HEK293 (cell line): ENCODE measurements around the gene MPHOSPH9.

Source experiments
- CTCF ChIA-PET: fragments of 350-600 bp; formaldehyde crosslinking; extraction: SDS; loops from one replicate; lab custom pipeline; 2021; ENCODE audit warnings: antibody characterized with exemption; lab: Yijun Ruan, JAX
- POLR2A ChIA-PET: fragments of 300-600 bp; formaldehyde crosslinking; extraction: SDS; loops from one replicate; lab custom pipeline; 2020; ENCODE audit warnings: antibody characterized with exemption, inconsistent platforms; lab: Yijun Ruan, JAX
- H3K27ac ChIP-seq: fragments of 200-500 bp; sonication (Bioruptor generic); 2 replicates; pipeline ENCODE4 v1.5.1; 2014; ENCODE audit warnings: low read depth, low read length, control low read depth, inconsistent platforms; ENCODE audit errors: extremely low read depth
- H3K36me3 ChIP-seq, 2 experiments: fragments of 200-500 bp in 1 of 2; sonication (Bioruptor generic) in 1 of 2; 1 replicate in 1 of 2; 2 replicates in 1 of 2; pipeline ENCODE4 v1.5.1; 2014 to 2017; ENCODE audit warnings: inconsistent platforms in 2 of 2, low read length in 2 of 2; ENCODE audit not compliant: control insufficient read depth in 2 of 2, insufficient read depth in 1 of 2
- H3K4me1 ChIP-seq: fragments of 200-500 bp; sonication (Bioruptor generic); 2 replicates; pipeline ENCODE4 v1.5.1; 2014; ENCODE audit warnings: mild to moderate bottlenecking, low read length, inconsistent platforms; ENCODE audit not compliant: control insufficient read depth, insufficient read depth
- H3K4me3 ChIP-seq: 2 replicates; pipeline ENCODE4 v1.5.1; 2011; ENCODE audit warnings: low read depth, mild to moderate bottlenecking, control low read depth, low read length, moderate library complexity
- H3K9me3 ChIP-seq: fragments of 200-500 bp; sonication (Bioruptor generic); 2 replicates; pipeline ENCODE4 v1.5.1; 2014; ENCODE audit warnings: low read depth, low read length, inconsistent platforms; ENCODE audit not compliant: control insufficient read depth, insufficient read depth
- KLF7 ChIP-seq: fragments of 450-650 bp; formaldehyde crosslinking; IDR thresholded peaks from 2 replicates; pipeline ENCODE4 v1.5.1; 2016; ENCODE audit warnings: missing biosample characterization, missing genetic modification characterization, borderline replicate concordance
- PRDM1 ChIP-seq: fragments of 450-650 bp; formaldehyde crosslinking; IDR thresholded peaks from 2 replicates; pipeline ENCODE4; 2016; ENCODE audit warnings: missing biosample characterization, missing genetic modification characterization
- ZEB2 ChIP-seq: fragments of 450-650 bp; formaldehyde crosslinking; IDR thresholded peaks from 2 replicates; pipeline ENCODE4 v1.5.1; 2016; ENCODE audit warnings: missing biosample characterization, missing genetic modification characterization
- ZFP69B ChIP-seq: fragments of 450-650 bp; formaldehyde crosslinking; IDR thresholded peaks from 2 replicates; pipeline ENCODE4 v1.5.1; 2016; ENCODE audit warnings: missing biosample characterization, missing genetic modification characterization
- ZNF146 ChIP-seq: fragments of 450-650 bp; formaldehyde crosslinking; IDR thresholded peaks from 2 replicates; pipeline ENCODE4 v1.5.1; 2016; ENCODE audit warnings: missing biosample characterization, missing genetic modification characterization
- ZNF16 ChIP-seq: fragments of 450-650 bp; formaldehyde crosslinking; IDR thresholded peaks from 2 replicates; pipeline ENCODE4 v1.5.1; 2016; ENCODE audit warnings: low read depth, missing biosample characterization, missing genetic modification characterization
- ZNF391 ChIP-seq: fragments of 450-650 bp; formaldehyde crosslinking; IDR thresholded peaks from 2 replicates; pipeline ENCODE4 v1.5.1; 2016; ENCODE audit warnings: low read depth, missing biosample characterization, missing genetic modification characterization, borderline replicate concordance
- ZNF394 ChIP-seq: fragments of 450-650 bp; formaldehyde crosslinking; IDR thresholded peaks from 2 replicates; pipeline ENCODE4 v1.5.1; 2016; ENCODE audit warnings: missing biosample characterization, missing genetic modification characterization, mild to moderate bottlenecking, moderate library complexity, borderline replicate concordance
- ZNF707 ChIP-seq: fragments of 450-650 bp; formaldehyde crosslinking; IDR thresholded peaks from 2 replicates; pipeline ENCODE4 v1.5.1; 2016; ENCODE audit warnings: missing biosample characterization, missing genetic modification characterization
- ZSCAN16 ChIP-seq: fragments of 450-650 bp; formaldehyde crosslinking; IDR thresholded peaks from 2 replicates; pipeline ENCODE4 v1.5.1; 2016; ENCODE audit warnings: missing biosample characterization, missing genetic modification characterization
- TF ChIP-seq, protein P1 (sequence below): fragments of 450-650 bp; formaldehyde crosslinking; IDR thresholded peaks from 2 replicates; pipeline ENCODE4 v1.5.1; 2016; ENCODE audit warnings: missing biosample characterization, missing genetic modification characterization
- TF ChIP-seq, protein P2 (sequence below): fragments of 450-650 bp; formaldehyde crosslinking; IDR thresholded peaks from 2 replicates; pipeline ENCODE4 v1.5.1; 2016; ENCODE audit warnings: missing biosample characterization, missing genetic modification characterization
- TF ChIP-seq, protein P3 (sequence below): fragments of 450-650 bp; formaldehyde crosslinking; IDR thresholded peaks from 2 replicates; pipeline ENCODE4 v1.5.1; 2016; ENCODE audit warnings: missing biosample characterization, missing genetic modification characterization
- TF ChIP-seq, protein P4 (sequence below): fragments of 450-650 bp; formaldehyde crosslinking; IDR thresholded peaks from 2 replicates; pipeline ENCODE4 v1.5.1; 2016; ENCODE audit warnings: missing biosample characterization, missing genetic modification characterization
- TF ChIP-seq, protein P5 (sequence below): fragments of 450-650 bp; formaldehyde crosslinking; IDR thresholded peaks from 2 replicates; pipeline ENCODE4 v1.5.1; 2016; ENCODE audit warnings: missing biosample characterization, missing genetic modification characterization
- TF ChIP-seq, protein P6 (sequence below): fragments of 450-650 bp; formaldehyde crosslinking; IDR thresholded peaks from 2 replicates; pipeline ENCODE4 v1.5.0; 2017; ENCODE audit warnings: missing biosample characterization, missing genetic modification characterization, borderline replicate concordance

MPHOSPH9 gene

DNA sequence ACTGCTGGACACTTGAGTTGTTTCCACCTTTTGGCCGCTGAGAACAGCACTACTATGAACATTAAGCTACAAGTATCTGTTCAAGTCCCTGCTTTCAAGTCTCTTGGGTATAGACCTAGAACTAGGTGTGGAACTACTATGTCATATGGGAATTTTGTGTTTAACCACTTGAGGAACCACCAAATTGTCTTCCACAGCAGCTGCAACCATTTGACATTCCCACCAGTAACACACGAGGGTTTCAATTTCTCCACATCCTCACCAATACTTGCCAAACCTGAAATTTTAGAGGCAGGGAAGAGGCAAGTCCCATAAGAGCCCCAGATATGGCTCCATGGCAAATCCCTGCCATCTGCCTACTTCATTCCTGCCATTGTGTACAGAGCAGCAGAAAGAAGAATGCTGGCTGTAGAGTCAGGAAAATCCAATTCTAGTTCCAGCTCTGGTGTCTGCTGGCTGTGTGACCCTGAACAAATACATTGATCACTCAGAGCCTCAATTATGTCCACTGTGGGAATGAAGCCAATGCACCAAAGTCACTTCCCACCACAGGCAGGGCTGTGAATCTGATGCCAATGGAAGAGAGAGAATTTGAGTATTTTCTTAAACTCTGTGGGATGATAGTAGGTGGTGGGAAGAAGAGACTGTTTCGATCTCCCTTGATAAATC lies 99.9 kb downstream of the MPHOSPH9 start:
- CTCF ChIA-PET = no interaction called here
- Histone ChIP-seq H3K27ac (no peak overlapping the region), H3K36me3 (no peaks in the 10 kb centered on the region), H3K9me3 (no peaks in the 10 kb centered on the region), H3K4me1 (no peaks in the 10 kb centered on the region), H3K4me3 (no peak overlapping the region)
- POLR2A ChIA-PET = no interaction called here
- no peak for TF ChIP-seq ZNF391 (tag by site-specific recombination)
- TF ChIP-seq, protein P1, sequence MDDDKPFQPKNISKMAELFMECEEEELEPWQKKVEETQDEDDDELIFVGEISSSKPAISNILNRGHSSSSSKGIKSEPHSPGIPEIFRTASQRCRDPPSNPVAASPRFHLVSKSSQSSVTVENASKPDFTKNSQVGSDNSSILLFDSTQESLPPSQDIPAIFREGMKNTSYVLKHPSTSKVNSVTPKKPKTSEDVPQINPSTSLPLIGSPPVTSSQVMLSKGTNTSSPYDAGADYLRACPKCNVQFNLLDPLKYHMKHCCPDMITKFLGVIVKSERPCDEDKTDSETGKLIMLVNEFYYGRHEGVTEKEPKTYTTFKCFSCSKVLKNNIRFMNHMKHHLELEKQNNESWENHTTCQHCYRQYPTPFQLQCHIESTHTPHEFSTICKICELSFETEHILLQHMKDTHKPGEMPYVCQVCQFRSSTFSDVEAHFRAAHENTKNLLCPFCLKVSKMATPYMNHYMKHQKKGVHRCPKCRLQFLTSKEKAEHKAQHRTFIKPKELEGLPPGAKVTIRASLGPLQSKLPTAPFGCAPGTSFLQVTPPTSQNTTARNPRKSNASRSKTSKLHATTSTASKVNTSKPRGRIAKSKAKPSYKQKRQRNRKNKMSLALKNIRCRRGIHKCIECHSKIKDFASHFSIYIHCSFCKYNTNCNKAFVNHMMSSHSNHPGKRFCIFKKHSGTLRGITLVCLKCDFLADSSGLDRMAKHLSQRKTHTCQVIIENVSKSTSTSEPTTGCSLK (tag by site-specific recombination) = no peak
- no peak for TF ChIP-seq PRDM1 (tag by site-specific recombination)
- TF ChIP-seq, protein P2, sequence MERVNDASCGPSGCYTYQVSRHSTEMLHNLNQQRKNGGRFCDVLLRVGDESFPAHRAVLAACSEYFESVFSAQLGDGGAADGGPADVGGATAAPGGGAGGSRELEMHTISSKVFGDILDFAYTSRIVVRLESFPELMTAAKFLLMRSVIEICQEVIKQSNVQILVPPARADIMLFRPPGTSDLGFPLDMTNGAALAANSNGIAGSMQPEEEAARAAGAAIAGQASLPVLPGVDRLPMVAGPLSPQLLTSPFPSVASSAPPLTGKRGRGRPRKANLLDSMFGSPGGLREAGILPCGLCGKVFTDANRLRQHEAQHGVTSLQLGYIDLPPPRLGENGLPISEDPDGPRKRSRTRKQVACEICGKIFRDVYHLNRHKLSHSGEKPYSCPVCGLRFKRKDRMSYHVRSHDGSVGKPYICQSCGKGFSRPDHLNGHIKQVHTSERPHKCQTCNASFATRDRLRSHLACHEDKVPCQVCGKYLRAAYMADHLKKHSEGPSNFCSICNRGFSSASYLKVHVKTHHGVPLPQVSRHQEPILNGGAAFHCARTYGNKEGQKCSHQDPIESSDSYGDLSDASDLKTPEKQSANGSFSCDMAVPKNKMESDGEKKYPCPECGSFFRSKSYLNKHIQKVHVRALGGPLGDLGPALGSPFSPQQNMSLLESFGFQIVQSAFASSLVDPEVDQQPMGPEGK (tag by site-specific recombination) = no peak
- TF ChIP-seq ZNF146 (tag by site-specific recombination) = no peak
- TF ChIP-seq, protein P3, sequence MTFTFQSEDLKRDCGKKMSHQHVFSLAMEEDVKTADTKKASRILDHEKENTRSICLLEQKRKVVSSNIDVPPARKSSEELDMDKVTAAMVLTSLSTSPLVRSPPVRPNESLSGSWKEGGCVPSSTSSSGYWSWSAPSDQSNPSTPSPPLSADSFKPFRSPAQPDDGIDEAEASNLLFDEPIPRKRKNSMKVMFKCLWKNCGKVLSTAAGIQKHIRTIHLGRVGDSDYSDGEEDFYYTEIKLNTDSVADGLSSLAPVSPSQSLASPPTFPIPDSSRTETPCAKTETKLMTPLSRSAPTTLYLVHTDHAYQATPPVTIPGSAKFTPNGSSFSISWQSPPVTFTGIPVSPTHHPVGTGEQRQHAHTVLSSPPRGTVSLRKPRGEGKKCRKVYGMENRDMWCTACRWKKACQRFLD (tag by site-specific recombination) = no peak
- TF ChIP-seq ZNF707 (tag by site-specific recombination) = no peak
- TF ChIP-seq ZFP69B (tag by site-specific recombination) = no peak
- TF ChIP-seq, protein P4, sequence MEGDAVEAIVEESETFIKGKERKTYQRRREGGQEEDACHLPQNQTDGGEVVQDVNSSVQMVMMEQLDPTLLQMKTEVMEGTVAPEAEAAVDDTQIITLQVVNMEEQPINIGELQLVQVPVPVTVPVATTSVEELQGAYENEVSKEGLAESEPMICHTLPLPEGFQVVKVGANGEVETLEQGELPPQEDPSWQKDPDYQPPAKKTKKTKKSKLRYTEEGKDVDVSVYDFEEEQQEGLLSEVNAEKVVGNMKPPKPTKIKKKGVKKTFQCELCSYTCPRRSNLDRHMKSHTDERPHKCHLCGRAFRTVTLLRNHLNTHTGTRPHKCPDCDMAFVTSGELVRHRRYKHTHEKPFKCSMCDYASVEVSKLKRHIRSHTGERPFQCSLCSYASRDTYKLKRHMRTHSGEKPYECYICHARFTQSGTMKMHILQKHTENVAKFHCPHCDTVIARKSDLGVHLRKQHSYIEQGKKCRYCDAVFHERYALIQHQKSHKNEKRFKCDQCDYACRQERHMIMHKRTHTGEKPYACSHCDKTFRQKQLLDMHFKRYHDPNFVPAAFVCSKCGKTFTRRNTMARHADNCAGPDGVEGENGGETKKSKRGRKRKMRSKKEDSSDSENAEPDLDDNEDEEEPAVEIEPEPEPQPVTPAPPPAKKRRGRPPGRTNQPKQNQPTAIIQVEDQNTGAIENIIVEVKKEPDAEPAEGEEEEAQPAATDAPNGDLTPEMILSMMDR (tag by site-specific recombination) = no peak
- TF ChIP-seq, protein P5, sequence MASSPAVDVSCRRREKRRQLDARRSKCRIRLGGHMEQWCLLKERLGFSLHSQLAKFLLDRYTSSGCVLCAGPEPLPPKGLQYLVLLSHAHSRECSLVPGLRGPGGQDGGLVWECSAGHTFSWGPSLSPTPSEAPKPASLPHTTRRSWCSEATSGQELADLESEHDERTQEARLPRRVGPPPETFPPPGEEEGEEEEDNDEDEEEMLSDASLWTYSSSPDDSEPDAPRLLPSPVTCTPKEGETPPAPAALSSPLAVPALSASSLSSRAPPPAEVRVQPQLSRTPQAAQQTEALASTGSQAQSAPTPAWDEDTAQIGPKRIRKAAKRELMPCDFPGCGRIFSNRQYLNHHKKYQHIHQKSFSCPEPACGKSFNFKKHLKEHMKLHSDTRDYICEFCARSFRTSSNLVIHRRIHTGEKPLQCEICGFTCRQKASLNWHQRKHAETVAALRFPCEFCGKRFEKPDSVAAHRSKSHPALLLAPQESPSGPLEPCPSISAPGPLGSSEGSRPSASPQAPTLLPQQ = no peak
- TF ChIP-seq ZEB2 = no peak
- TF ChIP-seq ZNF394 (tag by site-specific recombination) = no peak
- no peak for TF ChIP-seq ZNF16 (tag by site-specific recombination)
- TF ChIP-seq KLF7 = no peak
- TF ChIP-seq, protein P6, sequence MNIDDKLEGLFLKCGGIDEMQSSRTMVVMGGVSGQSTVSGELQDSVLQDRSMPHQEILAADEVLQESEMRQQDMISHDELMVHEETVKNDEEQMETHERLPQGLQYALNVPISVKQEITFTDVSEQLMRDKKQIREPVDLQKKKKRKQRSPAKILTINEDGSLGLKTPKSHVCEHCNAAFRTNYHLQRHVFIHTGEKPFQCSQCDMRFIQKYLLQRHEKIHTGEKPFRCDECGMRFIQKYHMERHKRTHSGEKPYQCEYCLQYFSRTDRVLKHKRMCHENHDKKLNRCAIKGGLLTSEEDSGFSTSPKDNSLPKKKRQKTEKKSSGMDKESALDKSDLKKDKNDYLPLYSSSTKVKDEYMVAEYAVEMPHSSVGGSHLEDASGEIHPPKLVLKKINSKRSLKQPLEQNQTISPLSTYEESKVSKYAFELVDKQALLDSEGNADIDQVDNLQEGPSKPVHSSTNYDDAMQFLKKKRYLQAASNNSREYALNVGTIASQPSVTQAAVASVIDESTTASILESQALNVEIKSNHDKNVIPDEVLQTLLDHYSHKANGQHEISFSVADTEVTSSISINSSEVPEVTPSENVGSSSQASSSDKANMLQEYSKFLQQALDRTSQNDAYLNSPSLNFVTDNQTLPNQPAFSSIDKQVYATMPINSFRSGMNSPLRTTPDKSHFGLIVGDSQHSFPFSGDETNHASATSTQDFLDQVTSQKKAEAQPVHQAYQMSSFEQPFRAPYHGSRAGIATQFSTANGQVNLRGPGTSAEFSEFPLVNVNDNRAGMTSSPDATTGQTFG (tag by site-specific recombination) = no peak
- TF ChIP-seq ZSCAN16 (tag by site-specific recombination) = no peak
